Pancreas (tissue), 10 donors: Measurements from ENCODE around the gene KLK13. TPM values are rescaled to one million over a fixed set of nuclear protein-coding genes. Genes with fewer than 3 reads are reported as not detected.

Source experiments
- ATAC-seq, 4 donors: fragments of 200-7000 bp; cut with Tn5 transposase; one replicate each; pipeline versions ENCODE4 v1.8.0 to v1.9.1; 2020; ENCODE audit warnings: mild to moderate bottlenecking in 4 of 4, moderate library complexity in 4 of 4
- DNase-seq, 6 donors: peaks; one replicate each; pipeline ENCODE4 v3.0.0-alpha.2; 2020
- FAIRE-seq: peaks from 2 replicates; lab custom pipeline; 2012; peaks lifted over from hg19 to GRCh38; lab: Jason Lieb, UNC
- H3K27ac ChIP-seq, 4 donors: fragments of 200-600 bp; sonication (generic); 1 replicate in 3 of 4; 2 replicates in 1 of 4; pipeline versions ENCODE4 v1.5.0 to v1.8.0; 2020
- H3K27me3 ChIP-seq, 4 donors: fragments of 200-600 bp; one replicate each; pipeline ENCODE4 v1.8.0; 2021
- H3K36me3 ChIP-seq, 3 donors: fragments of 200-600 bp; sonication (generic) in 1 of 3; one replicate each; pipeline versions ENCODE4 v1.5.0 to v1.8.0; 2020 to 2021
- H3K4me1 ChIP-seq, 3 donors: fragments of 200-600 bp; one replicate each; pipeline ENCODE4 v1.8.0; 2021
- H3K4me3 ChIP-seq, 4 donors: fragments of 200-600 bp; sonication (generic) in 2 of 4; one replicate each; pipeline versions ENCODE4 v1.5.0 to v1.8.0; 2020 to 2021
- H3K9me3 ChIP-seq, 4 donors: fragments of 200-600 bp; one replicate each; pipeline ENCODE4 v1.8.0; 2021
- WGBS, 2 donors: extraction: QIAGEN DNeasy Blood & Tissue Kit; methylation state at CpG; one replicate each; pipeline ENCODE4 v1.1.7; 2013; 5-methylcytosine and 5-hydroxymethylcytosine counted together
- intact Hi-C, 3 donors: fragments of 100-400 bp; cut with DNase I; formaldehyde crosslinking; loops; one replicate each; pipeline versions ENCODE4 v1.11.1 to v1.14.2; 2022
- polyA plus RNA-seq, 2 donors: library from polyadenylated mRNA; stranded (reverse); fragments of 200-250 nt; gene quantifications; one replicate each; pipeline ENCODE4 v1.2.3, GENCODE V29; 2013
- total RNA-seq, 6 donors: library from RNA; stranded (reverse); fragmentation: NEBNext Ultra II Directional in 4 of 6; extraction: Animal tissue kit (Norgen Biotek cat#: 25700) in 4 of 6; gene quantifications; one replicate each; pipeline versions ENCODE4 v1.2.1 to v1.2.4, GENCODE V29; 2021 to 2023
- TF ChIP-seq, protein P1 (sequence below), 4 donors: fragments of 200-600 bp; sonication (generic) in 3 of 4; IDR thresholded peaks; one replicate each; pipeline versions ENCODE4 v1.5.0 to v1.8.0; 2021; ENCODE audit warnings: antibody characterized with exemption in 4 of 4
- donor health status: healthy with polysubstance abuse.
- donor health status: DM: no; HTN: no; CAD: no; lungs with moderate emphysema.
- donor health status: DM: no; HTN: no; CAD: no.
- donor health status: control.
- donor health status: control.
- donor health status: Bipolar disorder and iron deficiency.
- donor health status: DM: yes; HTN: yes; CAD: no.
- donor health status: DM: no; HTN: no; CAD: no.
- donor health status: DM: no; HTN: no; CAD: no.
- donor health status: DM: yes; HTN: yes; CAD: no.

The KLK13 gene
- total and polyA plus RNA-seq, 8 donors, result 0.59 to 6.4 (median 2.7) TPM; not detected in 1

DNA sequence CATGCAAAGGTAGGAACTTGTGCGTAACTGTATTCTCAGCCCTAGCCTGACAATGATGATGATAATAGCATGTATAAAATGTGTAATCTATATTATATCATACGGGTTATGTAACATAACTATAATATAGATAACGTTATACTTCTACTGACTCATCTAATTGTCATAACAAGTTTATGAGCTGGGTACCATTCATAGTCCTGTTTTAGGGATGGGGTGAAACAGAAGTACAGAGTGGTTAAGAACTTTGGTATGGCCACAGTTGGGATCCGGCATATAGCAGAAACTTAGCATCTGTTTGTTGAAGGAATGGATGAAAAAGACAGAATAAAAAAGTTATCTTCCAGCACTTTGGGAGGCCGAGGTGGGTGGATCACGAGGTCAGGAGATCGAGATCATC is 38.1 kb upstream of the KLK13 start:
- no peak for DNase-seq
- no peaks in the 10 kb centered on the region for H3K9me3 ChIP-seq
- no peak for FAIRE-seq
- intact Hi-C loops, result no loop called here
- H3K27ac ChIP-seq, result no peak overlapping the region
- no peaks in the 10 kb centered on the region for H3K27me3 ChIP-seq
- WGBS, 2 donors, result 87 to 90% methylated on average over 7 of the region's 7 CpGs
- peaks cover 9 to 18% (median 15%) of the 10 kb centered on the region in 3 donors for H3K4me1 ChIP-seq
- no peak overlapping the region for H3K4me3 ChIP-seq
- TF ChIP-seq, protein P1, sequence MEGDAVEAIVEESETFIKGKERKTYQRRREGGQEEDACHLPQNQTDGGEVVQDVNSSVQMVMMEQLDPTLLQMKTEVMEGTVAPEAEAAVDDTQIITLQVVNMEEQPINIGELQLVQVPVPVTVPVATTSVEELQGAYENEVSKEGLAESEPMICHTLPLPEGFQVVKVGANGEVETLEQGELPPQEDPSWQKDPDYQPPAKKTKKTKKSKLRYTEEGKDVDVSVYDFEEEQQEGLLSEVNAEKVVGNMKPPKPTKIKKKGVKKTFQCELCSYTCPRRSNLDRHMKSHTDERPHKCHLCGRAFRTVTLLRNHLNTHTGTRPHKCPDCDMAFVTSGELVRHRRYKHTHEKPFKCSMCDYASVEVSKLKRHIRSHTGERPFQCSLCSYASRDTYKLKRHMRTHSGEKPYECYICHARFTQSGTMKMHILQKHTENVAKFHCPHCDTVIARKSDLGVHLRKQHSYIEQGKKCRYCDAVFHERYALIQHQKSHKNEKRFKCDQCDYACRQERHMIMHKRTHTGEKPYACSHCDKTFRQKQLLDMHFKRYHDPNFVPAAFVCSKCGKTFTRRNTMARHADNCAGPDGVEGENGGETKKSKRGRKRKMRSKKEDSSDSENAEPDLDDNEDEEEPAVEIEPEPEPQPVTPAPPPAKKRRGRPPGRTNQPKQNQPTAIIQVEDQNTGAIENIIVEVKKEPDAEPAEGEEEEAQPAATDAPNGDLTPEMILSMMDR (IDR thresholded peaks at IDR 0.05), result no peak
- H3K36me3 ChIP-seq, result no peaks in the 10 kb centered on the region
- no peak for ATAC-seq

DNA sequence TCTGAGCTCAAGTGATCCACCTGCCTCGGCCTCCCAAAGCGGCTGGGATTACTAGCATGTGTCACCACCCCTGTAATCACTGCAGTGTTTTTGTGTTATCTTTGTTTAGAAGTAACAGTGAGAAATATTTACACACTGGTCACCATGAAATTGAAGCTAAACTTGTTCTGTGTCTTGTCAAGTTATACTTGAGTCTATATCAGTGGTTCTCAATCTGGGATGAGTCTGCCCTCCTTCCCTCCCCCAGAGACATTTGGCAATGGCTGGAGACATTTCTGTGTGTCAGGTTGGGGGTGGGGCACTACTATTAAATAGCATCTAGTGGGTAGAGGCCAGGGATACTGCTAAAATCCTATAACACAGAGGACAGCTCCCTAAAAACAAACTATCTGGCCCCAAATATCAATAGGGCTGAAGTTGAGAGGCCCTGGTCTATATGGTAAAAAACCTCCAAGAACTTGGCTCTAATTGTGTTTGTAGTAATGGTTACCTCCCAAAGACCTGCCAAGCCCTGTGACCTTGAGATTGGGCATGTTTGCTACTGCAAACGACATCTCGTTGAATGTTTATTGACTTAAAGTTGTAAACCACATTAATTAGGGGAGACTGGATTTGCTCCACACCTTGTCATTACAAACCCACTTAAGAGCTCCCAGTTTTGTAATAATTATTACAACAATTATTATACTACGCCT is 36.4 kb upstream of the KLK13 start:
- TF ChIP-seq, protein P1 (IDR thresholded peaks at IDR 0.05), result no peak
- peak in 3 of 4 donors; percentile 32 to 68 (median 59) for ATAC-seq
- WGBS, 2 donors, result 23% methylated on average over 5 of the region's 5 CpGs
- H3K4me1 ChIP-seq, result peaks cover 7 to 12% (median 7%) of the 10 kb centered on the region in 3 donors
- H3K36me3 ChIP-seq, result no peaks in the 10 kb centered on the region
- H3K27ac ChIP-seq, result no peak overlapping the region
- intact Hi-C loops, result no loop called here
- no peaks in the 10 kb centered on the region for H3K9me3 ChIP-seq
- no peaks in the 10 kb centered on the region for H3K27me3 ChIP-seq
- peak in 1 of 6 donors; percentile 35 for DNase-seq
- H3K4me3 ChIP-seq, result no peak overlapping the region
- no peak for FAIRE-seq

DNA sequence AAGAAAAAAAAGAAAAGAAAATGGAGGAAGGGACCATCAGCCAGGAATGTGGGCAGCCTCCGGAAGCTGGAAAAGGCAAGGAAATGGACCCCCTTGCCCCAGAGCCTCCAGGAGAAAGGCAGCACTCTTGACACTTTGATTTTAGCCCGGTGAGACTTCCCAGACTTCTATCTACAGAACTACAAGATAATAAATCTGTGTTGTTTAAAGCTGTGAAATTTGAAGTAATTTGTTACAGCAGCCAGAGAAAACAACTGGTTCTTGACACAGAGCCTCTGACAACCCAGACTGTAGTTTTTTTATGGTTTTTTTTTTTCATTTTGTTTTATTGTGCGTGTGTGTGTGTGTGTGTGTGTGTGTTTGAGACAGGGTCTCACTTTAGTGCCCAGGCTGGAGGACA is 35.7 kb upstream of the KLK13 start:
- TF ChIP-seq, protein P1 (IDR thresholded peaks at IDR 0.05), result no peak
- no peaks in the 10 kb centered on the region for H3K27me3 ChIP-seq
- no peak overlapping the region for H3K27ac ChIP-seq
- WGBS, 2 donors, result 46 to 50% methylated on average over 3 of the region's 3 CpGs
- no peaks in the 10 kb centered on the region for H3K36me3 ChIP-seq
- FAIRE-seq (no peak), ATAC-seq (no peak), DNase-seq (no peak)
- intact Hi-C loops, result no loop called here
- H3K4me3 ChIP-seq, result no peak overlapping the region
- H3K4me1 ChIP-seq, result peaks cover 7 to 12% (median 7%) of the 10 kb centered on the region in 3 donors
- no peaks in the 10 kb centered on the region for H3K9me3 ChIP-seq

DNA sequence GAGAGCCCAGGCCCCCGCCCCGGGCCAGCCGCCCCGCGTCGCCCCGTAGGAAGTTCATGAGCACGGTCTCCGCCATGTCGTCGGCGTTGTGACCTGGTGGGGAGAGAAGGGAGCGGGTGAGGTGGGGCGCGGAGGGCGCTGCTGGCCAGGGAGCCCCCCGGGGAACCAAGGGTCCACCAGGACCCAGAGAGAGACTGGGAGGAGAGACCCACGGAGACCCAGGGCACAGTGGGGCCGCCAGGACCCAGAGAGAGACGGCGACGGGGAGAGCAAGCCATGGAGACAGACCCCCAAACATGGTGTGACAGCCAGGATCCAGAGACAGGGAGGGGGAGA is 34.1 kb upstream of the KLK13 start:
- no peaks in the 10 kb centered on the region for H3K9me3 ChIP-seq
- intact Hi-C loops, result no loop called here
- DNase-seq (no peak), FAIRE-seq (no peak), ATAC-seq (no peak)
- 85 to 87% methylated on average over 22 of the region's 22 CpGs for WGBS, 2 donors
- H3K36me3 ChIP-seq, result no peaks in the 10 kb centered on the region
- TF ChIP-seq, protein P1 (IDR thresholded peaks at IDR 0.05), result no peak
- no peaks in the 10 kb centered on the region for H3K27me3 ChIP-seq
- H3K4me1 ChIP-seq, result peaks cover 7 to 12% (median 7%) of the 10 kb centered on the region in 3 donors
- no peak overlapping the region for H3K27ac ChIP-seq
- no peak overlapping the region for H3K4me3 ChIP-seq

DNA sequence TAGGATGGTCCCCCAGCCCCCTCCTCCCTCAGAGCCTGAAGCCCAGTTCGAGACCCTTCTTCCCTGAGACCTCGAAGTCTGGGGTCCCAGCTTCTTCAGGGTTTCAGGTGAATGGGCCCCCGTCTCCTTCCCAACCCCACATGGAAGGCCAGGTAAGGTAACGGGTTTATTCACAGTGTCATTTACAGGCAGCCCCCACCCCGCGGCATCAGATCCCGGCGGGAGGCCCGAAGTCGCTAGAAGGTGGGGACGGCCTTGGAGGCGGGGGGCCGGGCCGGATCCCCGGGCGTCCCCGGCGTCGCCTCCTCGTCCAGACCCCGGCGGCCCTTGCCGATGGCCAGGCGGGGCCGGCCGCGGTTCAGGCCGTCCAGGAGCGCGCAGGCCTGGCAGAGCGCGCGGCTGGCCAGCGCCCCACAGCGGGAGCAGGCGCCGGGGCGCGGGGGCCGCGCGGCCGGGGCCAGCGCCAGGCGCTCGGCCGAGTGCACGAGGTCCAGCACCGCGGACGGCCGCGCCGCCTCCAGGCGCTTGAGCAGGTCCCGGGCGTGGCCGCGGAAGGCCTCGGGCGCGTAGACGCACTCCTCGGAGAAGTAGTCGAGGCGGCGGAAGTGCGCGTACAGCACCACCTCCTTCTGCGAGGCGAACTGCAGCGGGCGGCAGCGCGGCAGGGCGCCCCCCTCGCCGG is 33.6 kb upstream of the KLK13 start:
- Histone ChIP-seq H3K27me3 (no peaks in the 10 kb centered on the region), H3K9me3 (no peaks in the 10 kb centered on the region), H3K4me3 (no peak overlapping the region), H3K36me3 (no peaks in the 10 kb centered on the region), H3K4me1 (peaks cover 7 to 12% (median 7%) of the 10 kb centered on the region in 3 donors), H3K27ac (no peak overlapping the region)
- FAIRE-seq, result no peak
- TF ChIP-seq, protein P1 (IDR thresholded peaks at IDR 0.05), result no peak
- 85 to 86% methylated on average over 77 to 78 of the region's 78 CpGs for WGBS, 2 donors
- no peak for ATAC-seq
- no peak for DNase-seq
- intact Hi-C loops, result no loop called here
